Measurements from ENCODE around the gene NTMT1. TPM values are rescaled to one million over a fixed set of nuclear protein-coding genes. Genes with fewer than 3 reads are reported as not detected.

The NTMT1 gene
- total and polyA plus RNA-seq, 4 donors: 14.3 to 54.7 (median 33.2) TPM

DNA sequence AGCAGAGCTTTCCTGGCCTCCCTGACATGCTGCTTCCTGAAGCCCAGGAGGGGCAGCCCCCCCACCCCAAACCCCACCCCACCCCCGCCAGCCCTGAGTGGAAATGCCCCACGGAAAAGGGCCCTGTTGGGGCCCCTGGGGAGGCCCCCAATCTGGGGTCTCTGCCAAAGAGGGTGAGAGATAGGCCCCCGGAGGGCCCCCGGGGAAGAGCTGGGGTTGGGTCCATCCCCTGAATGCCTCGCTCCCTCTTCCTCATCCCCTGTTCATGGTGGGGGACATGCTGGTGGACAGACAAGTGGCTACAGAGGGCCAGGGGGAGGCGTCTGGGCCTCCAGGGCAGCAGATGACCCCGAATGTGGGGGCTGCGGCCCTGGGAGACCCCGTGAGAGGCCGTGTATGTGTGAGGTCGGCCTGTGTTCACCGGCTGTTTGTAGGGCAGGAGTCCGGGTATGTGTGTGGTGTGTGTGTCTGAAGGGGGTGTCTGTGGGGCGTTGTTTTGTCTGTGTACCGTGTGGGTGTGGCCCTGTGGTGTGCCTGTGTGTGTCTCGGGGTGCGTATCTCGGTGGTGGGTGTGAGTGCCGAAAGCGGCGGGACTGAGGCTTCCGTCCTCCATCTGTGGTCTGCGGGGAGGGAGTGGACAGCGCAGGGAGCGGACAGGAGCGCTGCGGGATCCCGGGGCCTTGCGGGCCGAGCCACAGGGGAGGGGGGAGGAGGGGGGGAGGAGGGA is 16.3 kb upstream of the NTMT1 start:
- H3K27ac ChIP-seq (ENCODE audit: low read depth in 1 of 2, low read length in 1 of 2): peak overlapping the region; percentile 55 to 81
- no peaks in the 10 kb centered on the region for H3K9me3 ChIP-seq (ENCODE audit: control insufficient read depth in 4 of 4, insufficient read depth in 3 of 4, low read length in 3 of 4)
- H3K4me3 ChIP-seq: no peak overlapping the region
- peak; percentile 52 to 62 (median 55) for DNase-seq
- no peaks in the 10 kb centered on the region for H3K36me3 ChIP-seq (ENCODE audit: control insufficient read depth in 4 of 4, insufficient read depth in 4 of 4, low read length in 4 of 4)
- ATAC-seq (ENCODE audit: insufficient read depth, low FRiP score): no peak
- TF ChIP-seq, protein P1, sequence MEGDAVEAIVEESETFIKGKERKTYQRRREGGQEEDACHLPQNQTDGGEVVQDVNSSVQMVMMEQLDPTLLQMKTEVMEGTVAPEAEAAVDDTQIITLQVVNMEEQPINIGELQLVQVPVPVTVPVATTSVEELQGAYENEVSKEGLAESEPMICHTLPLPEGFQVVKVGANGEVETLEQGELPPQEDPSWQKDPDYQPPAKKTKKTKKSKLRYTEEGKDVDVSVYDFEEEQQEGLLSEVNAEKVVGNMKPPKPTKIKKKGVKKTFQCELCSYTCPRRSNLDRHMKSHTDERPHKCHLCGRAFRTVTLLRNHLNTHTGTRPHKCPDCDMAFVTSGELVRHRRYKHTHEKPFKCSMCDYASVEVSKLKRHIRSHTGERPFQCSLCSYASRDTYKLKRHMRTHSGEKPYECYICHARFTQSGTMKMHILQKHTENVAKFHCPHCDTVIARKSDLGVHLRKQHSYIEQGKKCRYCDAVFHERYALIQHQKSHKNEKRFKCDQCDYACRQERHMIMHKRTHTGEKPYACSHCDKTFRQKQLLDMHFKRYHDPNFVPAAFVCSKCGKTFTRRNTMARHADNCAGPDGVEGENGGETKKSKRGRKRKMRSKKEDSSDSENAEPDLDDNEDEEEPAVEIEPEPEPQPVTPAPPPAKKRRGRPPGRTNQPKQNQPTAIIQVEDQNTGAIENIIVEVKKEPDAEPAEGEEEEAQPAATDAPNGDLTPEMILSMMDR (IDR thresholded peaks at IDR 0.05; ENCODE audit: control extremely low read depth, extremely low read depth): no peak
- H3K4me1 ChIP-seq (ENCODE audit: control insufficient read depth in 5 of 5, insufficient read depth in 5 of 5, low read length in 5 of 5): peaks cover 0 to 30% (median 23%) of the 10 kb centered on the region in 5 donors
- WGBS, 2 donors: 14 to 17% methylated on average over 16 to 29 of the region's 30 CpGs
- no peaks in the 10 kb centered on the region for H3K27me3 ChIP-seq (ENCODE audit: control insufficient read depth in 3 of 3, insufficient read depth in 3 of 3, low read length in 2 of 3)
- peak overlapping the region in 1 of 2 donors; percentile 49 for H3K9ac ChIP-seq (ENCODE audit: insufficient read depth in 1 of 2, low read length in 2 of 2)

DNA sequence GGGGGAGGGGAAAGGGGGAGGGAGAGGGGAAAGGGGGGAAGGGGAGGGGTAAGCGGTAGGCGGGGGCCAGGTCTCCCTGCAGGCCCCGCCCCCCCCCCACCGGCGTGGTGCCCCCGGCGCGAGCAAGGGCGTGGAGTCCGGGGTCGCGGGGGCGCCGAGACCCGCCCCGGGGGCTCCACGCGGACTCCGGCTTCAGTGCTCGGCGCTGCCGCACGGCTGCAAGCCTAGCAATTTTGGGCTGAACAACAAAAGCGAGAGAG is 15.8 kb upstream of the NTMT1 start:
- no peak for DNase-seq
- no peak for ATAC-seq (ENCODE audit: insufficient read depth, low FRiP score)
- WGBS, 2 donors: 0 to 1% methylated on average over 1 to 24 of the region's 24 CpGs
- TF ChIP-seq, protein P1 (IDR thresholded peaks at IDR 0.05; ENCODE audit: control extremely low read depth, extremely low read depth): no peak
- no peaks in the 10 kb centered on the region for H3K27me3 ChIP-seq (ENCODE audit: control insufficient read depth in 3 of 3, insufficient read depth in 3 of 3, low read length in 2 of 3)
- H3K36me3 ChIP-seq (ENCODE audit: control insufficient read depth in 4 of 4, insufficient read depth in 4 of 4, low read length in 4 of 4): no peaks in the 10 kb centered on the region
- H3K9ac ChIP-seq (ENCODE audit: insufficient read depth in 1 of 2, low read length in 2 of 2): no peak overlapping the region
- H3K4me3 ChIP-seq: peak overlapping the region; percentile 42
- peaks cover 0 to 28% (median 23%) of the 10 kb centered on the region in 5 donors for H3K4me1 ChIP-seq (ENCODE audit: control insufficient read depth in 5 of 5, insufficient read depth in 5 of 5, low read length in 5 of 5)
- peak overlapping the region; percentile 82 to 84 for H3K27ac ChIP-seq (ENCODE audit: low read depth in 1 of 2, low read length in 1 of 2)
- H3K9me3 ChIP-seq (ENCODE audit: control insufficient read depth in 4 of 4, insufficient read depth in 3 of 4, low read length in 3 of 4): no peaks in the 10 kb centered on the region

DNA sequence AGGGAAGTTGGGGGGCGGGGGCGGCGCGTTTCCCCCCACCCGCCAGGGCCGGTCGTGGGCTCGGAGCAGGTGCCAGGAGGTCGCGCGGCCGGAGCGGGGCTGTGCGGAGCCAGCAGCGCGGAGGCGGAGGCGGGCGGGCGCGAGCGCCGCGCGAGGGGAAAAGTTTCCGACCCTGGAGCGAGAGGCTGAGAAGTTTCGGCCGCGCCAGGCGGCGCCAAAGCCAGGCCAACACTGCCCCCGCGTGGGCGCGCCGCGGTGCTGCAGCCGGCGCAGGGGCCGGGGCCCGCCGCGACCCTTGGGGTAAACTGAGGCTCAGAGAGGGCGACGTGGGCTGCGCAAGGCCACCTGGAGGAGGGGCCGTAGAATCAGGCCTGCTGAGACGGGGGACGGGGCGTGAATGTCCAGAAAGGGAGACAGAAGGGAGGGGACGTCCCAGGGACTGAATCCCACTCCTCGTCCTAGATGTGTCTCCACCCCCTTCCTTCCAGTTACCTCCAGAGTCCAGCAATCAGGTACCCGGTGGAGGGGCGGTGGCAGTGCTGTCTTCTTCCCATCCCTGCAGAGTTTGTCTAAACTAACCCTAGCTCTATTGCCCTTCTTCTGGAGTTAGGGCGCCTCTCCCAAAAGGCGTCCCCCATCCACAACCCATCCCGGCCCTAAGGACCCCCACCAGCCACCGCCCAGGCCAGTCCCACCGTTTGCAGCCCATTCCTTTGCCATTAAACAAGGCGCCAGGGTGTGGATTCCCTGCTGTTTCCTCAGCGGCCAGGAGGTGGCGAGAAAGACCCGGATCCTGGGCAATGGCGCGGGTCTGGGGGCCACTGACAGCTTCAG is 15.3 kb upstream of the NTMT1 start:
- Histone ChIP-seq H3K36me3 (ENCODE audit: control insufficient read depth in 4 of 4, insufficient read depth in 4 of 4, low read length in 4 of 4) (no peaks in the 10 kb centered on the region), H3K27me3 (ENCODE audit: control insufficient read depth in 3 of 3, insufficient read depth in 3 of 3, low read length in 2 of 3) (no peaks in the 10 kb centered on the region), H3K4me3 (peak overlapping the region; percentile 42), H3K27ac (ENCODE audit: low read depth in 1 of 2, low read length in 1 of 2) (peak overlapping the region; percentile 82 to 84), H3K4me1 (ENCODE audit: control insufficient read depth in 5 of 5, insufficient read depth in 5 of 5, low read length in 5 of 5) (peaks cover 0 to 28% (median 23%) of the 10 kb centered on the region in 5 donors), H3K9ac (ENCODE audit: insufficient read depth in 1 of 2, low read length in 2 of 2) (peak overlapping the region in 1 of 2 donors; percentile 74), H3K9me3 (ENCODE audit: control insufficient read depth in 4 of 4, insufficient read depth in 3 of 4, low read length in 3 of 4) (no peaks in the 10 kb centered on the region)
- peak; percentile 63 for ATAC-seq (ENCODE audit: insufficient read depth, low FRiP score)
- peak; percentile 83 to 86 (median 86) for DNase-seq
- TF ChIP-seq, protein P1 (IDR thresholded peaks at IDR 0.05; ENCODE audit: control extremely low read depth, extremely low read depth): peak; percentile 97
- 1% methylated on average over 53 to 66 of the region's 66 CpGs for WGBS, 2 donors
